Right lobe of liver (tissue), 6 donors: ENCODE data around the gene DIAPH1. TPM values are rescaled to one million over a fixed set of nuclear protein-coding genes. Genes with fewer than 3 reads are reported as not detected.

Experiments used
- ATAC-seq, 4 donors: fragments of 200-7000 bp; cut with Tn5 transposase; one replicate each; pipeline ENCODE4 v1.9.1; 2020; ENCODE audit warnings: mild to moderate bottlenecking in 4 of 4, moderate library complexity in 4 of 4
- DNase-seq, 3 donors: peaks; one replicate each; pipeline ENCODE4 v3.0.0-alpha.2; 2020
- H3K27ac ChIP-seq, 3 donors: fragments of 200-600 bp; one replicate each; pipeline ENCODE4 v1.8.0; 2022
- H3K27me3 ChIP-seq, 2 donors: fragments of 200-600 bp; one replicate each; pipeline ENCODE4 v1.8.0; 2022
- H3K36me3 ChIP-seq, 4 donors: fragments of 200-600 bp; sonication (generic) in 1 of 4; one replicate each; pipeline versions ENCODE4 v1.5.1 to v1.8.0; 2017 to 2022; ENCODE audit warnings: control low read depth in 1 of 4
- H3K4me1 ChIP-seq, 4 donors: fragments of 200-600 bp; sonication (generic) in 1 of 4; one replicate each; pipeline versions ENCODE4 v1.5.1 to v1.8.0; 2017 to 2022; ENCODE audit warnings: control low read depth in 1 of 4
- H3K4me3 ChIP-seq, 3 donors: fragments of 200-600 bp; one replicate each; pipeline ENCODE4 v1.8.0; 2022
- H3K9me3 ChIP-seq, 4 donors: fragments of 200-600 bp; sonication (generic) in 1 of 4; one replicate each; pipeline versions ENCODE4 v1.5.1 to v1.8.0; 2017 to 2022; ENCODE audit warnings: control low read depth in 1 of 4
- CTCF ChIP-seq, 4 donors: fragments of 200-600 bp in 3 of 4; fragments of 450-650 bp in 1 of 4; IDR thresholded peaks; one replicate each; pipeline versions ENCODE4 v1.5.1 to v1.8.0; 2016 to 2022; ENCODE audit warnings: antibody characterized with exemption in 4 of 4, mild to moderate bottlenecking in 2 of 4
- POLR2A ChIP-seq: fragments of 450-650 bp; IDR thresholded peaks from one replicate; pipeline ENCODE4 v1.6.1; 2017; ENCODE audit warnings: antibody characterized with exemption, mild to moderate bottlenecking
- WGBS: methylation state at CpG from one replicate; pipeline ENCODE4 v1.1.6; 2018; ENCODE audit warnings: low coverage, low lambda C conversion rate; ENCODE audit not compliant: insufficient coverage; ENCODE audit errors: missing lambda C conversion rate; 5-methylcytosine and 5-hydroxymethylcytosine counted together
- intact Hi-C, 2 donors: fragments of 100-400 bp; cut with DNase I; formaldehyde crosslinking; loops; one replicate each; pipeline versions ENCODE4 v1.11.2 to v1.14.1; 2022
- long read RNA-seq: library from polyadenylated mRNA; unstranded; transcript quantifications from one replicate; pipeline ENCODE4 v2.0.0, GENCODE V29; 2019
- total RNA-seq, 6 experiments: library from RNA; depleted of rRNA in 2 of 6; stranded (reverse); fragments of >200 nt in 2 of 6; fragmentation: NEBNext Ultra II Directional in 3 of 6; extraction: Animal tissue kit (Norgen Biotek cat#: 25700) in 3 of 6; gene quantifications; one replicate each; pipeline versions ENCODE4 v1.1.0 to v1.2.4, GENCODE V29; 2016 to 2023
- donor health status: DM: no; HTN: yes; CAD: no.
- donor health status: DM: no; HTN: no; CAD: no.
- donor health status: DM: no; HTN: no; CAD: no.
- donor health status: DM: no; HTN: yes; CAD: no.
- donor health status: DM: no; HTN: yes; CAD: no.

The DIAPH1 gene
- 100 to 1,000 TPM in 4 of 6 experiments, 10 to 100 TPM in 2; 93.7 to 114 (median 107) TPM for total RNA-seq
- long read RNA-seq, partial matches to known transcripts: 3 of 7 reads
- long read RNA-seq, other reads (novel, unspliced or antisense): 4 of 7 reads

- ATAC-seq (peak; percentile 94 to 97 (median 94)), DNase-seq (peak; percentile 99)
- WGBS: 5% methylated on average over 10 of the region's 70 CpGs
- Histone ChIP-seq H3K4me1 (peaks cover 0 to 42% (median 26%) of the 10 kb centered on the region in 4 donors), H3K4me3 (peak within 1 kb of the TSS; percentile 93 to 99 (median 97)), H3K36me3 (peaks cover 0 to 33% (median 4%) of the 10 kb centered on the region in 4 donors), H3K9me3 (no peaks in the 10 kb centered on the region), H3K27me3 (no peaks in the 10 kb centered on the region), H3K27ac (peak within 1 kb of the TSS; percentile 97 to 99 (median 98))
- TF ChIP-seq POLR2A: peak; percentile 96
- TF ChIP-seq CTCF (IDR thresholded peaks at IDR 0.05): peak; percentile 98 to 100 (median 98)
- intact Hi-C loops: no loop called here
Observed at GRCh38 chr5:141618804-141619554, at the start of gene DIAPH1. Gene DIAPH1 (minus strand): TSS chr5:141619000. CDS start chr5:141618914, 86 bp downstream.

- DNase-seq (no peak), ATAC-seq (no peak)
- Histone ChIP-seq H3K4me1 (peaks cover 0 to 19% (median 4%) of the 10 kb centered on the region in 4 donors), H3K9me3 (no peaks in the 10 kb centered on the region), H3K4me3 (no peak overlapping the region), H3K27me3 (no peaks in the 10 kb centered on the region), H3K27ac (no peak overlapping the region), H3K36me3 (no peaks in the 10 kb centered on the region)
- TF ChIP-seq POLR2A (no peak), CTCF (IDR thresholded peaks at IDR 0.05) (no peak)
- intact Hi-C loops: no loop called here
- 88% methylated on average over 11 of the region's 18 CpGs for WGBS
Observed at GRCh38 chr5:141665995-141666940, 47.5 kb upstream of the DIAPH1 start.

GRCh38 chr5:141664733-141665461 lies 46.1 kb upstream of the DIAPH1 start:
- H3K9me3 ChIP-seq: no peaks in the 10 kb centered on the region
- H3K27ac ChIP-seq: no peak overlapping the region
- 11% methylated on average over 4 of the region's 13 CpGs for WGBS
- no peak overlapping the region for H3K4me3 ChIP-seq
- peaks cover 0 to 19% (median 4%) of the 10 kb centered on the region in 4 donors for H3K4me1 ChIP-seq
- DNase-seq (peak; percentile 81 to 83 (median 82)), ATAC-seq (peak; percentile 85 to 92 (median 89))
- intact Hi-C loops: no loop called here
- no peaks in the 10 kb centered on the region for H3K36me3 ChIP-seq
- TF ChIP-seq CTCF (IDR thresholded peaks at IDR 0.05): peak; percentile 76 to 93 (median 91)
- TF ChIP-seq POLR2A: no peak
- no peaks in the 10 kb centered on the region for H3K27me3 ChIP-seq

- no peaks in the 10 kb centered on the region for H3K9me3 ChIP-seq
- intact Hi-C loops: no loop called here
- peaks cover 0 to 9% (median 0%) of the 10 kb centered on the region in 4 donors for H3K4me1 ChIP-seq
- no peaks in the 10 kb centered on the region for H3K36me3 ChIP-seq
- no peak for DNase-seq
- no peak overlapping the region for H3K27ac ChIP-seq
- 65% methylated on average over 5 of the region's 8 CpGs for WGBS
- H3K4me3 ChIP-seq: no peak overlapping the region
- ATAC-seq: no peak
- no peaks in the 10 kb centered on the region for H3K27me3 ChIP-seq
- no peak for TF ChIP-seq POLR2A
- TF ChIP-seq CTCF (IDR thresholded peaks at IDR 0.05): no peak
Observed at GRCh38 chr5:141663506-141663905, 44.7 kb upstream of the DIAPH1 start.
